ENCODE results near the gene STK11IP.
A peak's percentile ranks its signal among the peaks of the same experiment; 100 is the strongest.

STK11IP gene, protein sequence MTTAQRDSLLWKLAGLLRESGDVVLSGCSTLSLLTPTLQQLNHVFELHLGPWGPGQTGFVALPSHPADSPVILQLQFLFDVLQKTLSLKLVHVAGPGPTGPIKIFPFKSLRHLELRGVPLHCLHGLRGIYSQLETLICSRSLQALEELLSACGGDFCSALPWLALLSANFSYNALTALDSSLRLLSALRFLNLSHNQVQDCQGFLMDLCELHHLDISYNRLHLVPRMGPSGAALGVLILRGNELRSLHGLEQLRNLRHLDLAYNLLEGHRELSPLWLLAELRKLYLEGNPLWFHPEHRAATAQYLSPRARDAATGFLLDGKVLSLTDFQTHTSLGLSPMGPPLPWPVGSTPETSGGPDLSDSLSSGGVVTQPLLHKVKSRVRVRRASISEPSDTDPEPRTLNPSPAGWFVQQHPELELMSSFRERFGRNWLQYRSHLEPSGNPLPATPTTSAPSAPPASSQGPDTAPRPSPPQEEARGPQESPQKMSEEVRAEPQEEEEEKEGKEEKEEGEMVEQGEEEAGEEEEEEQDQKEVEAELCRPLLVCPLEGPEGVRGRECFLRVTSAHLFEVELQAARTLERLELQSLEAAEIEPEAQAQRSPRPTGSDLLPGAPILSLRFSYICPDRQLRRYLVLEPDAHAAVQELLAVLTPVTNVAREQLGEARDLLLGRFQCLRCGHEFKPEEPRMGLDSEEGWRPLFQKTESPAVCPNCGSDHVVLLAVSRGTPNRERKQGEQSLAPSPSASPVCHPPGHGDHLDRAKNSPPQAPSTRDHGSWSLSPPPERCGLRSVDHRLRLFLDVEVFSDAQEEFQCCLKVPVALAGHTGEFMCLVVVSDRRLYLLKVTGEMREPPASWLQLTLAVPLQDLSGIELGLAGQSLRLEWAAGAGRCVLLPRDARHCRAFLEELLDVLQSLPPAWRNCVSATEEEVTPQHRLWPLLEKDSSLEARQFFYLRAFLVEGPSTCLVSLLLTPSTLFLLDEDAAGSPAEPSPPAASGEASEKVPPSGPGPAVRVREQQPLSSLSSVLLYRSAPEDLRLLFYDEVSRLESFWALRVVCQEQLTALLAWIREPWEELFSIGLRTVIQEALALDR

GRCh38 chr2:219597552-219598307 lies at the start of gene STK11IP:
TSS of gene STK11IP (plus strand) at chr2:219597857. CDS start at chr2:219598120, 263 bp downstream.
- H3K36me3 ChIP-seq (ENCODE audit: control insufficient read depth in 1 of 2, insufficient read depth in 2 of 2, low read length in 2 of 2), result peaks cover 9 to 18% of the 10 kb centered on the region in 2 donors
- no peaks in the 10 kb centered on the region for H3K9me3 ChIP-seq (ENCODE audit: control insufficient read depth in 1 of 2, low read length in 2 of 2)
- H3K4me1 ChIP-seq (ENCODE audit: control insufficient read depth in 1 of 2, insufficient read depth in 2 of 2, low read length in 2 of 2), result peaks cover 5 to 13% of the 10 kb centered on the region in 2 donors
- peak within 1 kb of the TSS; percentile 84 to 96 for H3K4me3 ChIP-seq (ENCODE audit: low read depth in 1 of 2, low read length in 2 of 2)
- H3K9ac ChIP-seq (ENCODE audit: low read depth in 1 of 2, low read length in 2 of 2), result peak within 1 kb of the TSS; percentile 75 to 89
- peak within 1 kb of the TSS; percentile 67 for H3K27ac ChIP-seq (ENCODE audit: low read depth, low read length)
- no peaks in the 10 kb centered on the region for H3K27me3 ChIP-seq (ENCODE audit: control insufficient read depth in 1 of 2, insufficient read depth in 2 of 2, low read length in 2 of 2)

DNA sequence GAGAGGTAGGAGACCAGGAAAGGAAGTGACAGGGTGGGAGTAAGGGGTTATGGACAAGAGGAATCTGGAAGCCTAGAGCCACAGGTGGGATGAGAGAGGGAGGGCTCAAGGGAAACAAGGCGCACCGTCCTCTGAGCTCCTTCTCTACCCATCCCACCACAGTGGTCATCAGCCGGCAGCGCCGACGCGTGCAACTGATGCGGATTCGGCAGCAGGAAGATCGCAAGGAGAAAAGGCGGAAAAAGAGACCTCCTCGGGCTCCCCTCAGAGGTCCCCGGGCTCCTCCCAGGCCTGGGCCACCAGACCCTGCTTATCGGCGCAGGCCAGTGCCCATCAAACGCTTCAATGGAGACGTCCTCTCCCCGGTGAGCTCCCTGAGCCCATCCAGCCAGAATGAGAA lies 48.7 kb upstream of the STK11IP start:
- Histone ChIP-seq H3K9ac (ENCODE audit: low read depth in 1 of 2, low read length in 2 of 2) (no peak overlapping the region), H3K9me3 (ENCODE audit: control insufficient read depth in 1 of 2, low read length in 2 of 2) (no peaks in the 10 kb centered on the region), H3K36me3 (ENCODE audit: control insufficient read depth in 1 of 2, insufficient read depth in 2 of 2, low read length in 2 of 2) (no peaks in the 10 kb centered on the region), H3K27ac (ENCODE audit: low read depth, low read length) (no peak overlapping the region), H3K27me3 (ENCODE audit: control insufficient read depth in 1 of 2, insufficient read depth in 2 of 2, low read length in 2 of 2) (peaks cover 16 to 20% of the 10 kb centered on the region in 2 donors), H3K4me3 (ENCODE audit: low read depth in 1 of 2, low read length in 2 of 2) (no peak overlapping the region), H3K4me1 (ENCODE audit: control insufficient read depth in 1 of 2, insufficient read depth in 2 of 2, low read length in 2 of 2) (peaks cover 23 to 24% of the 10 kb centered on the region in 2 donors)

DNA sequence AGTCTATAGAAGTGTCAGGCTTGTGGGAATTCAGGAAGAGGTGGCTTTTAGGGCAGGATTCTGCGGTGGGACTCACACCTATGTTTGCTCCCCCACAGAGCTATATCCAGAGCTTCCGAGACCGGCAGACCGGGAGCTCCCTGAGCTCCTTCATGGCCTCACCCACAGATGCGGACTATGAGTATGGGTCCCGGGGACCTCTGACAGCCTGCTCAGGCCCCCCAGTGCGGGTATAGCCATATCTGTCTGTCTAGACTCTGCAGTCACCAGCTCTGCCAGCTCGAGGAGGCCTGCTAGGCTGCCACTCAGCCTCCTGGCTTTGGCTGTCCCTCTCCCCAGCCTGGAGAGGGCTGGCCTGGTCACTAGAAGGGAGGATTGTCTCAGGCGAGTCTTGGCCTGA lies 48.0 kb upstream of the STK11IP start:
- no peaks in the 10 kb centered on the region for H3K9me3 ChIP-seq (ENCODE audit: control insufficient read depth in 1 of 2, low read length in 2 of 2)
- H3K9ac ChIP-seq (ENCODE audit: low read depth in 1 of 2, low read length in 2 of 2), result no peak overlapping the region
- H3K4me3 ChIP-seq (ENCODE audit: low read depth in 1 of 2, low read length in 2 of 2), result no peak overlapping the region
- no peaks in the 10 kb centered on the region for H3K36me3 ChIP-seq (ENCODE audit: control insufficient read depth in 1 of 2, insufficient read depth in 2 of 2, low read length in 2 of 2)
- H3K4me1 ChIP-seq (ENCODE audit: control insufficient read depth in 1 of 2, insufficient read depth in 2 of 2, low read length in 2 of 2), result peaks cover 17% of the 10 kb centered on the region in 2 donors
- no peak overlapping the region for H3K27ac ChIP-seq (ENCODE audit: low read depth, low read length)
- peaks cover 20 to 22% of the 10 kb centered on the region in 2 donors for H3K27me3 ChIP-seq (ENCODE audit: control insufficient read depth in 1 of 2, insufficient read depth in 2 of 2, low read length in 2 of 2)

DNA sequence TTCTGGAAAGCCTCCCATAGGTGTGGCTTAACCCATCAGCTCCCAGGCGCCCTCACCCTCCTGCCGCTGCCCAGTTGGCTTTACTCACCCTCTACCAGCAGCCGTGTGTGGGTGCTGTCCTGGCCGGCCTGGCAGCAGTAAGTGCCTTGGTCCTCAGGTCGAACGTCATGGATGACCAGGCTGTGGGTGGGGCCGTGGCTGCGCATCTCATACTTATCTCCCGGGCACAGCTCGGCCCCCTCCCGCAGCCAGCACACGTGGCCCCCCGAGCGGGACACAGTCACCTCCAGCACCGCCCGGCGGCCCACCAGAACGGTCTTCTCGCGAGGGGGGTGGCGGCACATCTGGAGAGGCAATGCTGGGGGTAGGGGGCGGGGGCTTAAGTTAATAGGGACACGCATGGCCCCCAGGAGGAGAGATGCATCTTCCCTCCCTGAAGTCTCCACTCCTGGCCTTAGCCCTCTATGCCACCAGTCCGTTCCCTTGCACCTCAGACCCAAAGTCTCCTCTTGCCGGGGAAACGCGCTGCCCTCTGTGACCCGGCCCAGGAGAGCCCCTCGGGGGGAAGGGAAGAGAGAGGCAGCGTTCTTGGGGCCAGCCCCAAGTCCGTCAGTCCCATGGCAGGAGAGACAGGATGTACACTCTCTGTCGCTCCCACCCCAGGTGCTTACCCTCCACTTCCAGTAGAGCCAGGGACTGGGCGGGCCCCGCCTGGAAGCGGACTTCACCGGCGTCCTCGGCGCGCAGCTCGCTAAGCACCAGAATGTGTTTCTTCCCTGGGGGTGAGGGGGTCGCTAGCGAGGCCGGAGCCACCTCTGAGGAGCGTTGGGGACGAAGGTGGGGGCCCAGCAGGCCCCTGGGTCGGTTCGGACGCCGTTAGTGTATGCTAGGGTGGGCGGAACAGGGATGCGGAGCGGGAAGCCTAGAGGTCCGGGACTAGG lies 45.9 kb upstream of the STK11IP start:
- Histone ChIP-seq H3K9me3 (ENCODE audit: control insufficient read depth in 1 of 2, low read length in 2 of 2) (no peaks in the 10 kb centered on the region), H3K27me3 (ENCODE audit: control insufficient read depth in 1 of 2, insufficient read depth in 2 of 2, low read length in 2 of 2) (peaks cover 20 to 22% of the 10 kb centered on the region in 2 donors), H3K9ac (ENCODE audit: low read depth in 1 of 2, low read length in 2 of 2) (peak overlapping the region in 1 of 2 donors; percentile 38), H3K27ac (ENCODE audit: low read depth, low read length) (no peak overlapping the region), H3K36me3 (ENCODE audit: control insufficient read depth in 1 of 2, insufficient read depth in 2 of 2, low read length in 2 of 2) (no peaks in the 10 kb centered on the region), H3K4me1 (ENCODE audit: control insufficient read depth in 1 of 2, insufficient read depth in 2 of 2, low read length in 2 of 2) (peaks cover 5 to 9% of the 10 kb centered on the region in 2 donors), H3K4me3 (ENCODE audit: low read depth in 1 of 2, low read length in 2 of 2) (peak overlapping the region; percentile 54 to 71)

DNA sequence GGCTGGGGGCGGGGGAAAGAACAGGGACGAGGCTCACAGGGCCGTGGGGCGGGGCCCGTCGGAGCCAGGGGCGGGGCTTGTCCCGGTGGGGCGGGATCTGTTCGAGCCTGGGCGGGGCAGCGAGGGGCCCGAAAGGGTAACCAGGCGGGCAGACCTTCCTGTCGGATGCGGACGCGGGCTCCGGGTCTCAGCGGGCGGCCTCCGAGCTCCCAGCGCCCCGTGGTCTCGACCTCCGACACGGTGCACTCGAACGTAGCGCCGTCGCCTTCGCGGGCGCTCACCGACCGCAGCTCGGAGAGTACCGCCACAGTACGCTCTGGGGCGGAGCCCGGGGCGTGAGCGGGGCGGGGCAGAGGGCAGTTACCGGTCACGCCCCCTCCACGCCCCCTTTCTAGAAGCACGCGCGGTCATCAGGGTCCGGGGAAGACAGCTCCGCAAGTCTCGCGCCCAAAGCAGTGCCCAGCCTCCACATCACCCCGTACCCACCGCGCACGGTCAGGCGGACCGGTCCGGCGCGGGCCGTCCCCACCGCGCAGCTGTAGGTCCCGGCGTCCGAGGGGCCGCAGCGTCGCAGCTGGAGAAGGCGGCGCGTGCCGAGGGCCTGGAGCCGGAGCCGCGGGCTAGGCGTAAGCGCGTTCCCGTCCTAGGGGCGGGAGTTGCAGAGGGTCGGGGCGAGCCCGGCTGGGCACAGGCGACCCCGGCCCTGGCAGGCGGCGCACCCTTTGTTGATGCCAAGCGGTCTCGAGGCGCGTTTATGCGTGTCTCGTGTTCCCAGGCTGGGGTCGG lies 45.1 kb upstream of the STK11IP start:
- Histone ChIP-seq H3K9ac (ENCODE audit: low read depth in 1 of 2, low read length in 2 of 2) (peak overlapping the region in 1 of 2 donors; percentile 51), H3K27ac (ENCODE audit: low read depth, low read length) (no peak overlapping the region)

DNA sequence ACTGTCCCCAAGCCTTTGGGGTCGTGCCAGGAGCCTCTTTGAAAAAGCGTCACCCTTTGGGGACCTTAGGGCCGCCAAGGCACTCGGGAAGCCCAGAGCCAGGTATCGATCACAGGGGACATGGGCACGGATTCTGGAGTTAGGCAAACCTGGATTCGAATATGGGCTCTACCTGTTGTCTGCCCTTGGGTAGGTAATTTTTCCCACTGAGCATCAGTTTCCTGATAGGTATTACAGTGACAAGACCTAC lies 44.6 kb upstream of the STK11IP start:
- Histone ChIP-seq H3K4me3 (ENCODE audit: low read depth in 1 of 2, low read length in 2 of 2) (peak overlapping the region; percentile 54 to 71), H3K9ac (ENCODE audit: low read depth in 1 of 2, low read length in 2 of 2) (no peak overlapping the region), H3K9me3 (ENCODE audit: control insufficient read depth in 1 of 2, low read length in 2 of 2) (no peaks in the 10 kb centered on the region), H3K36me3 (ENCODE audit: control insufficient read depth in 1 of 2, insufficient read depth in 2 of 2, low read length in 2 of 2) (no peaks in the 10 kb centered on the region), H3K27me3 (ENCODE audit: control insufficient read depth in 1 of 2, insufficient read depth in 2 of 2, low read length in 2 of 2) (peaks cover 20 to 22% of the 10 kb centered on the region in 2 donors), H3K27ac (ENCODE audit: low read depth, low read length) (no peak overlapping the region), H3K4me1 (ENCODE audit: control insufficient read depth in 1 of 2, insufficient read depth in 2 of 2, low read length in 2 of 2) (peaks cover 5 to 9% of the 10 kb centered on the region in 2 donors)

More for the DNA sequence above, 45.1 kb upstream of the STK11IP start:
- Histone ChIP-seq H3K4me1 (ENCODE audit: control insufficient read depth in 1 of 2, insufficient read depth in 2 of 2, low read length in 2 of 2) (peaks cover 5 to 9% of the 10 kb centered on the region in 2 donors), H3K27me3 (ENCODE audit: control insufficient read depth in 1 of 2, insufficient read depth in 2 of 2, low read length in 2 of 2) (peaks cover 20 to 22% of the 10 kb centered on the region in 2 donors), H3K4me3 (ENCODE audit: low read depth in 1 of 2, low read length in 2 of 2) (peak overlapping the region; percentile 54 to 71), H3K36me3 (ENCODE audit: control insufficient read depth in 1 of 2, insufficient read depth in 2 of 2, low read length in 2 of 2) (no peaks in the 10 kb centered on the region), H3K9me3 (ENCODE audit: control insufficient read depth in 1 of 2, low read length in 2 of 2) (no peaks in the 10 kb centered on the region)

GRCh38 chr2:219553463-219553963 lies 44.1 kb upstream of the STK11IP start:
- peaks cover 5 to 9% of the 10 kb centered on the region in 2 donors for H3K4me1 ChIP-seq (ENCODE audit: control insufficient read depth in 1 of 2, insufficient read depth in 2 of 2, low read length in 2 of 2)
- no peak overlapping the region for H3K27ac ChIP-seq (ENCODE audit: low read depth, low read length)
- H3K9me3 ChIP-seq (ENCODE audit: control insufficient read depth in 1 of 2, low read length in 2 of 2), result no peaks in the 10 kb centered on the region
- peaks cover 20 to 22% of the 10 kb centered on the region in 2 donors for H3K27me3 ChIP-seq (ENCODE audit: control insufficient read depth in 1 of 2, insufficient read depth in 2 of 2, low read length in 2 of 2)
- no peak overlapping the region for H3K4me3 ChIP-seq (ENCODE audit: low read depth in 1 of 2, low read length in 2 of 2)
- no peaks in the 10 kb centered on the region for H3K36me3 ChIP-seq (ENCODE audit: control insufficient read depth in 1 of 2, insufficient read depth in 2 of 2, low read length in 2 of 2)
- H3K9ac ChIP-seq (ENCODE audit: low read depth in 1 of 2, low read length in 2 of 2), result no peak overlapping the region

GRCh38 chr2:219554350-219554749 lies 43.3 kb upstream of the STK11IP start:
- no peak overlapping the region for H3K27ac ChIP-seq (ENCODE audit: low read depth, low read length)
- peaks cover 5 to 9% of the 10 kb centered on the region in 2 donors for H3K4me1 ChIP-seq (ENCODE audit: control insufficient read depth in 1 of 2, insufficient read depth in 2 of 2, low read length in 2 of 2)
- peaks cover 20 to 22% of the 10 kb centered on the region in 2 donors for H3K27me3 ChIP-seq (ENCODE audit: control insufficient read depth in 1 of 2, insufficient read depth in 2 of 2, low read length in 2 of 2)
- no peaks in the 10 kb centered on the region for H3K36me3 ChIP-seq (ENCODE audit: control insufficient read depth in 1 of 2, insufficient read depth in 2 of 2, low read length in 2 of 2)
- H3K9me3 ChIP-seq (ENCODE audit: control insufficient read depth in 1 of 2, low read length in 2 of 2), result no peaks in the 10 kb centered on the region
- H3K4me3 ChIP-seq (ENCODE audit: low read depth in 1 of 2, low read length in 2 of 2), result no peak overlapping the region
- no peak overlapping the region for H3K9ac ChIP-seq (ENCODE audit: low read depth in 1 of 2, low read length in 2 of 2)
